Activated CD4-positive, alpha-beta T cell treated with anti-CD3 and anti-CD28 coated beads, Interleukin-2, amount 10 ng/mL, durations not matched to agents 24 days and 14 days (primary cell): ENCODE data around the gene MYH14. TPM values are rescaled to one million over a fixed set of nuclear protein-coding genes. Genes with fewer than 3 reads are reported as not detected.
"Not testable (repeated sequence)": the region's sequence is repeated elsewhere in the genome, so short reads cannot be mapped to it uniquely, and the experiment has no call there.

Experiments used
- DNase-seq: peaks from one replicate; pipeline ENCODE4 v3.0.0; 2022
- H3K27ac Mint-ChIP-seq: one replicate; pipeline ENCODE4 v1.8.0; 2022; ENCODE audit warnings: mild to moderate bottlenecking, mixed read lengths
- H3K27me3 Mint-ChIP-seq: one replicate; pipeline ENCODE4 v1.8.0; 2022; ENCODE audit warnings: mixed read lengths
- H3K36me3 Mint-ChIP-seq: one replicate; pipeline ENCODE4 v1.8.0; 2022; ENCODE audit warnings: low read depth, mild to moderate bottlenecking, mixed read lengths
- H3K4me1 Mint-ChIP-seq: one replicate; pipeline ENCODE4 v1.8.0; 2021; ENCODE audit warnings: mixed read lengths
- H3K4me3 Mint-ChIP-seq: one replicate; pipeline ENCODE4 v1.8.0; 2022; ENCODE audit warnings: mild to moderate bottlenecking, moderate library complexity, mixed read lengths
- H3K9me3 Mint-ChIP-seq: one replicate; pipeline ENCODE4 v1.8.0; 2021; ENCODE audit warnings: mixed read lengths
- intact Hi-C: fragments of 100-400 bp; cut with micrococcal nuclease; formaldehyde crosslinking; loops from one replicate; pipeline ENCODE4 v1.15.1; 2023
- total RNA-seq: library from RNA; stranded (reverse); gene quantifications from 2 replicates; pipeline ENCODE4 v1.2.3, GENCODE V29; 2022

The MYH14 gene
- total RNA-seq, 1 donor from 2014 or later: not detected

DNA sequence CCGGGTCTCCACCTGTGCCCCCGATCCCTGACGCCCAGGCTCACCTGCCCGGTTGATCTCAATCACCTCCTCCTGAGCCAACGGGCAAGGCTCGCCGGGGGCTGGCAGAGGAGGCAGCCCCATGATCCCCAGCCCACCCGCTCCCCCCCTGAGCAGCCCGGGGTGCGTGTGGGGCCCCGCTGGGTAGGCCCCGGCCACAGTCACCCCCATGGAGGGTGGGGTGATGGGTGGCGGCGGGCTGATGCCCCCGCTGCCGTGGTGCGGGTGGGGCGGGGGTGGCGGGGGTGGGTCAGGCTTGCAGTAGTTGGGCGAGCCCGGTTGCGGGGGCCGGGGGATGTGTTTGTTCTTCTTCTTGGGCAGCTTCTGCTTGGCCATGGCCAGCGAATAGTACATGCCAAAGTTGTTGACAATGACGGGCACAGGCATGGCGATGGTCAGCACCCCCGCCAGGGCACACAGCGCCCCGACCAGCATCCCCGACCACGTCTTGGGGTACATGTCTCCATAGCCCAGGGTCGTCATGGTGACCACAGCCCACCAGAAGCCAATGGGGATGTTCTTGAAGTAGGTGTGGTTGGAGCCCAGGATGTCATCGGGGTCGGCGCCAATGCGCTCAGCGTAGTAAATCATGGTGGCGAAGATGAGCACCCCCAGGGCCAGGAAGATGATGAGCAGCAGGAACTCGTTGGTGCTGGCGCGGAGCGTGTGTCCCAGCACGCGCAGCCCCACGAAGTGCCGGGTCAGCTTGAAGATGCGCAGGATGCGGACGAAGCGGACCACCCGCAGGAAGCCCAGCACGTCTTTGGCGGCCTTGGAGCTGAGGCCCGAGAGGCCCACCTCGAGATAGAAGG, 119.7 kb downstream of the MYH14 start:
- Mint-ChIP-seq H3K4me1 (peaks cover 32% of the 10 kb centered on the region), H3K9me3 (no peaks in the 10 kb centered on the region), H3K27me3 (peaks cover 20% of the 10 kb centered on the region), H3K36me3 (peaks cover 29% of the 10 kb centered on the region), H3K27ac (no peak overlapping the region), H3K4me3 (no peak overlapping the region)
- intact Hi-C loops: no loop called here
- no peak for DNase-seq

- DNase-seq: no peak
- peaks cover 32% of the 10 kb centered on the region for H3K4me1 Mint-ChIP-seq
- peaks cover 29% of the 10 kb centered on the region for H3K36me3 Mint-ChIP-seq
- intact Hi-C loops: no loop called here
- H3K27me3 Mint-ChIP-seq: peaks cover 20% of the 10 kb centered on the region
- no peak overlapping the region for H3K27ac Mint-ChIP-seq
- no peaks in the 10 kb centered on the region for H3K9me3 Mint-ChIP-seq
- H3K4me3 Mint-ChIP-seq: no peak overlapping the region
Observed at GRCh38 chr19:50323782-50324133, 120.3 kb downstream of the MYH14 start.

- H3K27ac Mint-ChIP-seq: no peak overlapping the region
- H3K9me3 Mint-ChIP-seq: no peaks in the 10 kb centered on the region
- H3K4me1 Mint-ChIP-seq: peaks cover 33% of the 10 kb centered on the region
- H3K36me3 Mint-ChIP-seq: peaks cover 29% of the 10 kb centered on the region
- DNase-seq: no peak
- H3K4me3 Mint-ChIP-seq: no peak overlapping the region
- intact Hi-C loops: no loop called here
- H3K27me3 Mint-ChIP-seq: peaks cover 20% of the 10 kb centered on the region
Observed at GRCh38 chr19:50324331-50324730, 120.9 kb downstream of the MYH14 start.

DNA sequence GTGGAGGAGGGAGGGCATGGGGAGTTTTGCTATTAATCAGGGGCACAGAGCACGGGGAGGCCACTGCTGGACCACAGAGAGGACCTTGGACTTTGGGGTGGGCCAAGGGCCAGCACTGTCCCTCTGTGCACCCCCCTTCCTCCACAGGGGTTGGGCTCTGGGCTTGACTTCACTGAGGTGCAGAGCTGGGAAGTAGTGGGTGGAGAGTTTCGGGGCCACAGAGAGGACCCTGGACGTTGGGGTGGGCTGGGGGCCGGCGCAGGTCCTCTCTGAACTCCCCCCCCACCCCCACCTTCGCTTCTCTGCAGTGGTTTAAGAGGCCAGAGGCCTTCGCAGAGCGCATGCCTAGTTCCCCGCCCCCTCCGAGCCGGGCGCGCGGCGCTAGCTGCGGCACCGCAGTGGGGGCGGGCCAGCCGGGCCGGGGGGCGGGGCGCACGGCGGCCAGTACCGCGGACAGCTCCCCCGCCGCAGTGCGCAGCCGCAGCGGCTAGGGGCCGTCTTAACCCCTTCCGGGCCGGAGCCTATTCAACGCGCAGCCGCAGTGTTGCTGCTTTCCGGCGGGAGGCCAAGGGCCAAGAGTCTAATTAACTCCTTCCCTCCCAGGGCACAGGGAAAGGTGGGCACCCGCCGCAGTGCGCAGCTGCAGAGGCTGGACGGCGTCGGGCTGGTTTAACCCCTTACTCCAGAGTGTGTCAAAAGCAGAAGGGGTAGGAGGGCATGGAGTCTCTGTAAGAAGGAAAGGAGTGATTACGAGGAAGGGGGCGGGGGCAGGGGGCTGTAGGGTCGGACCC, 122.1 kb downstream of the MYH14 start:
- Mint-ChIP-seq H3K4me1 (peaks cover 42% of the 10 kb centered on the region), H3K4me3 (peak overlapping the region; percentile 79), H3K36me3 (peaks cover 26% of the 10 kb centered on the region), H3K27ac (no peak overlapping the region), H3K27me3 (peaks cover 20% of the 10 kb centered on the region), H3K9me3 (no peaks in the 10 kb centered on the region)
- peak; percentile 96 for DNase-seq
- intact Hi-C loops: loop anchor here (5.0 kb wide), 1 partner anchor 73 kb away; no protein-coding TSS in a partner anchor

DNA sequence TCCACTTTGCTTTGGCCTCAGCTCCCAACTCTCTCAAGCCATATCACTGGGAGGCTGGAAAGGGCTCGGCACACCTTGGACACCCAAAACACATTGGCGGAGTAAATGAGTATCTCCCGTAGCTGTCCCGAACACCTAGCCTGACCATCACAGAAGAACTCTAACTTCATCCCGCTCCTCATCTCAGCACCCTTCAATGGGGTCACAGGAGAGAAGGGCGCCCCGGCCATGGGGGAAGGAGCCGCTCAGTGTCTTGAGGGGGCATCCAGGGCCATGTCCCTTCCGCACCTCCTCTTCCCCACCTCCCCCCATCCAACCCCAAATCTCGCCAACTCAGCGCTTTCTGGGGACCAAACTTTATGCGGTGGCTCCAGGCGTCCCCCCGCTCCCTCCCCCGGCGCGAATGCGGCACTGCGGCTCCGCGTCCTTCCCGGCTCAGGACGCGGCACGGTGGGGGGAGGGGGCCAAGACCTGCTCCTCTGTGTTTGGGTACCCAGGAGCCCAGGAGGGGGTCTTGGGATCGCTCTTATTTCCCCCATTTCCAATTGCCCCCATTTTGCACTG, 122.8 kb downstream of the MYH14 start:
- Mint-ChIP-seq H3K27me3 (peaks cover 20% of the 10 kb centered on the region), H3K4me3 (peak overlapping the region; percentile 80), H3K36me3 (peaks cover 26% of the 10 kb centered on the region), H3K4me1 (peaks cover 46% of the 10 kb centered on the region), H3K27ac (no peak overlapping the region), H3K9me3 (no peaks in the 10 kb centered on the region)
- intact Hi-C loops: loop anchor here (5.0 kb wide), 1 partner anchor 74 kb away; no protein-coding TSS in a partner anchor
- DNase-seq: no peak

GRCh38 chr19:50327013-50327412, 123.6 kb downstream of the MYH14 start:
- Mint-ChIP-seq H3K27me3 (peaks cover 20% of the 10 kb centered on the region), H3K4me1 (peaks cover 53% of the 10 kb centered on the region), H3K4me3 (peak overlapping the region; percentile 80), H3K9me3 (no peaks in the 10 kb centered on the region), H3K36me3 (peaks cover 23% of the 10 kb centered on the region), H3K27ac (peak overlapping the region; percentile 27)
- no peak for DNase-seq
- intact Hi-C loops: loop anchor here (5.0 kb wide), 1 partner anchor 75 kb away; no protein-coding TSS in a partner anchor

- DNase-seq: no peak
- Mint-ChIP-seq H3K36me3 (peaks cover 20% of the 10 kb centered on the region), H3K4me3 (peak overlapping the region; percentile 80), H3K9me3 (no peaks in the 10 kb centered on the region), H3K27ac (peak overlapping the region; percentile 29), H3K4me1 (peaks cover 59% of the 10 kb centered on the region), H3K27me3 (peaks cover 20% of the 10 kb centered on the region)
- intact Hi-C loops: loop anchor here (5.0 kb wide), 1 partner anchor 75 kb away; no protein-coding TSS in a partner anchor
Observed at GRCh38 chr19:50327461-50328223, 124.2 kb downstream of the MYH14 start.

DNA sequence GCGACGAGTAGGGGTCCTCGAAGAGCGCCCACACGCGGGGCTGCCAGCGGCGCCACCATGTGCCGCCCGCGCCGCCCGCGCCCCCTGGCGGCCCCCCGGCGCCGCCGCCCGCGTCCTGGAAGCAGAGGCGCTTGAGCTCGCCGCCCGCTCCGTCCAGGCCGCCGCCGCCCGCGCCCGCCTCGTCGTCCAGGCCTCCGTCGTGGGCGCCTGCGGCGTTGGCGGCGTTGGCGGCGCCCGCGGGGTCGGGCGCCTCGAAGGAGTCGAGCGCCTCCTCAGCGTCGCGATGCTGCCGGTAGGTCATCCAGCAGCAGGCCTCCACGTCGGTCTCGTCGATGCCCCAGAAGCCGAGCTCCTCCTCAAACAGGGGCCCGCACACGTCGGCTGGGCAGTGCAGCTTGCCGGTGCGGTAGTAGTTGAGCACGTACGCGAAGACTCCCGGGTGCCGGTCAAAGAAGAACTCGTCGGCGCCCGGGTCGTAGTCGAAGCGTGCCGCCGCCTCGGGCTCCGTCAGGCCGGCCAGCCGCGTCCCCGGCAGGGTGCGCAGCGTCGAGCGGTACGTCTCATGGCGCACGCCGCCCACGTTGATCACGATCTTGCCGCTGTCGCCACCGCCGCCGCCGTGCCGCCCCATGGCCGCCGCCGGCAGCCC, 124.9 kb downstream of the MYH14 start:
- intact Hi-C loops: loop anchor here (5.0 kb wide), 1 partner anchor 76 kb away; no protein-coding TSS in a partner anchor
- no peaks in the 10 kb centered on the region for H3K9me3 Mint-ChIP-seq
- no peak overlapping the region for H3K27ac Mint-ChIP-seq
- H3K27me3 Mint-ChIP-seq: peaks cover 20% of the 10 kb centered on the region
- peaks cover 63% of the 10 kb centered on the region for H3K4me1 Mint-ChIP-seq
- peak overlapping the region; percentile 47 for H3K4me3 Mint-ChIP-seq
- H3K36me3 Mint-ChIP-seq: peaks cover 20% of the 10 kb centered on the region
- DNase-seq: peak; percentile 78

GRCh38 chr19:50328873-50329145, 125.4 kb downstream of the MYH14 start:
- peaks cover 68% of the 10 kb centered on the region for H3K4me1 Mint-ChIP-seq
- DNase-seq: no peak
- H3K27ac Mint-ChIP-seq: no peak overlapping the region
- peak overlapping the region; percentile 89 for H3K4me3 Mint-ChIP-seq
- H3K27me3 Mint-ChIP-seq: peaks cover 20% of the 10 kb centered on the region
- intact Hi-C loops: loop anchor here (1.0 to 5.0 kb wide), 2 partner anchors 55 to 77 kb away; partner anchors contain the start of gene POLD1
- H3K9me3 Mint-ChIP-seq: no peaks in the 10 kb centered on the region
- peaks cover 18% of the 10 kb centered on the region for H3K36me3 Mint-ChIP-seq

GRCh38 chr19:50329146-50329925, 125.9 kb downstream of the MYH14 start, which contains the start of gene KCNC3:
Gene KCNC3, minus strand, starts transcription at chr19:50329377. Its CDS starts 295 bp downstream, at chr19:50329082.
- Mint-ChIP-seq H3K27me3 (peaks cover 20% of the 10 kb centered on the region), H3K4me1 (peaks cover 73% of the 10 kb centered on the region), H3K9me3 (no peaks in the 10 kb centered on the region), H3K27ac (peak within 1 kb of the TSS; percentile 92), H3K36me3 (peaks cover 19% of the 10 kb centered on the region), H3K4me3 (peak within 1 kb of the TSS; percentile 89)
- peak; percentile 98 for DNase-seq
- intact Hi-C loops: loop anchor here (1.0 to 5.0 kb wide), 2 partner anchors 55 to 77 kb away; partner anchors contain the start of gene POLD1

DNA sequence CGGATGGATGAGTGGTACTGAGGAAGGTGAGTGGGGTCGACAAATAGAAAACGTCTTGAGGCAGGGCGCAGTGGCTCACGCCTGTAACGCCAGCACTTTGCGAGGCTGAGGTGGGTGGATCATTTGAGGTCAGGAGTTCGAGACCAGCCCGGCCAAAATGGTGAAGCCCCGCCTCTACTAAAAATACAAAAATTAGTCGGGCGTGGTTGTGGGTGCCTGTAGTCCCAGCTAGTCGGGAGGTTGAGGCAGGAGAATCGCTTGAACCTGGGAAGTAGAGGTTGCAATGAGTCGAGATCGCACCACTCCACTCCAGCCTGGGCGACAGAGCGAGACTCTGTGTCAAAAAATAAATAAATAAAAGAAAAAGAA, 126.5 kb downstream of the MYH14 start:
- not testable (repeated sequence) for DNase-seq, H3K9me3 Mint-ChIP-seq
- Mint-ChIP-seq H3K4me3 (peak overlapping the region; percentile 89), H3K27me3 (peaks cover 20% of the 10 kb centered on the region), H3K36me3 (peaks cover 22% of the 10 kb centered on the region), H3K4me1 (peaks cover 71% of the 10 kb centered on the region), H3K27ac (peak overlapping the region; percentile 92)
- intact Hi-C loops: loop anchor here (1.0 to 5.0 kb wide), 3 partner anchors 27 to 78 kb away; partner anchors contain the start of gene POLD1
